Ovary (tissue), 3 donors: ENCODE data around the gene MINDY3.

Experiments used
- CTCF ChIP-seq, 3 donors: fragments of 450-650 bp in 2 of 3; fragments of 200-600 bp in 1 of 3; IDR thresholded peaks; one replicate each; pipeline versions ENCODE4 v1.5.1 to v1.8.0; 2016 to 2022; ENCODE audit warnings: antibody characterized with exemption in 3 of 3, mild to moderate bottlenecking in 1 of 3
- EP300 ChIP-seq: sonication (generic); formaldehyde crosslinking; IDR thresholded peaks from one replicate; pipeline ENCODE4 v1.6.1; 2017; ENCODE audit warnings: antibody characterized with exemption
- POLR2A ChIP-seq: fragments of 450-650 bp; IDR thresholded peaks from one replicate; pipeline ENCODE4 v1.6.1; 2017; ENCODE audit warnings: antibody characterized with exemption, mild to moderate bottlenecking, moderate library complexity
- donor health status: DM: no; HTN: no; CAD: no.

DNA sequence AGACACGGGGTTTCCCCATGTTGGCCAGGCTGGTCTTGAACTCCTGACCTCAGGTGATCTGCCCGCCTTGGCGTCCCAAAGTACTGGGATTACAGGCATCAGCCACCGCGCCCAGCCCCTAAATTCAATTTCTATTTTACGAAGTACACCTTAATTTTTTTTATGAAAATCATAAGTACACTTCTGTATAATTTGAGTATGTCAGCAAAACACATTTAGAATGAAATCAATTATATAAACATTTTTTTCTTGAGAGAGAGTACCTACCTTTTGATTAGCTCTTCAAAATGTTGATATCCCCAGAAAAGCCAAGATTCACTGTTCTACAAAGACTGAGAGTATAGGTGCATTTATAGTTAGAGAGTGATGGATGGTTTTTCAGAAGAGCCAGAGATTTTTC is 120.0 kb downstream of the MINDY3 start:
- no peak for TF ChIP-seq CTCF (IDR thresholded peaks at IDR 0.05)
- TF ChIP-seq POLR2A = no peak
- no peak for TF ChIP-seq EP300
